ENCODE data around the gene OR6N2. TPM values are rescaled to one million over a fixed set of nuclear protein-coding genes. Genes with fewer than 3 reads are reported as not detected.

Gene OR6N2
- total and polyA plus RNA-seq, 9 of the 15 experiments (the other 6 are each of a cell fraction or from before 2014, with no cell fraction given), result not detected

GRCh38 chr1:158819461-158820443, 38.7 kb upstream of the OR6N2 start (continued):
- TF ChIP-seq, protein P1, sequence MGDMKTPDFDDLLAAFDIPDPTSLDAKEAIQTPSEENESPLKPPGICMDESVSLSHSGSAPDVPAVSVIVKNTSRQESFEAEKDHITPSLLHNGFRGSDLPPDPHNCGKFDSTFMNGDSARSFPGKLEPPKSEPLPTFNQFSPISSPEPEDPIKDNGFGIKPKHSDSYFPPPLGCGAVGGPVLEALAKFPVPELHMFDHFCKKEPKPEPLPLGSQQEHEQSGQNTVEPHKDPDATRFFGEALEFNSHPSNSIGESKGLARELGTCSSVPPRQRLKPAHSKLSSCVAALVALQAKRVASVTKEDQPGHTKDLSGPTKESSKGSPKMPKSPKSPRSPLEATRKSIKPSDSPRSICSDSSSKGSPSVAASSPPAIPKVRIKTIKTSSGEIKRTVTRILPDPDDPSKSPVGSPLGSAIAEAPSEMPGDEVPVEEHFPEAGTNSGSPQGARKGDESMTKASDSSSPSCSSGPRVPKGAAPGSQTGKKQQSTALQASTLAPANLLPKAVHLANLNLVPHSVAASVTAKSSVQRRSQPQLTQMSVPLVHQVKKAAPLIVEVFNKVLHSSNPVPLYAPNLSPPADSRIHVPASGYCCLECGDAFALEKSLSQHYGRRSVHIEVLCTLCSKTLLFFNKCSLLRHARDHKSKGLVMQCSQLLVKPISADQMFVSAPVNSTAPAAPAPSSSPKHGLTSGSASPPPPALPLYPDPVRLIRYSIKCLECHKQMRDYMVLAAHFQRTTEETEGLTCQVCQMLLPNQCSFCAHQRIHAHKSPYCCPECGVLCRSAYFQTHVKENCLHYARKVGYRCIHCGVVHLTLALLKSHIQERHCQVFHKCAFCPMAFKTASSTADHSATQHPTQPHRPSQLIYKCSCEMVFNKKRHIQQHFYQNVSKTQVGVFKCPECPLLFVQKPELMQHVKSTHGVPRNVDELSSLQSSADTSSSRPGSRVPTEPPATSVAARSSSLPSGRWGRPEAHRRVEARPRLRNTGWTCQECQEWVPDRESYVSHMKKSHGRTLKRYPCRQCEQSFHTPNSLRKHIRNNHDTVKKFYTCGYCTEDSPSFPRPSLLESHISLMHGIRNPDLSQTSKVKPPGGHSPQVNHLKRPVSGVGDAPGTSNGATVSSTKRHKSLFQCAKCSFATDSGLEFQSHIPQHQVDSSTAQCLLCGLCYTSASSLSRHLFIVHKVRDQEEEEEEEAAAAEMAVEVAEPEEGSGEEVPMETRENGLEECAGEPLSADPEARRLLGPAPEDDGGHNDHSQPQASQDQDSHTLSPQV (IDR thresholded peaks at IDR 0.05), result peak; percentile 79
- peak; percentile 75 for TF ChIP-seq MAFK (IDR thresholded peaks at IDR 0.05; ENCODE audit: low read length)
- no peak for TF ChIP-seq PREB (CRISPR knock-in tag; IDR thresholded peaks at IDR 0.05)
- TF ChIP-seq ZNF766 (CRISPR knock-in tag; conservative IDR thresholded peaks at IDR 0.05), result peak; percentile 85
- peak; percentile 77 for TF ChIP-seq ELF4 (CRISPR knock-in tag; IDR thresholded peaks at IDR 0.05)
- peak; percentile 73; the same call in 1 of the 2 replicates for TF ChIP-seq ZNF584 (CRISPR knock-in tag; IDR thresholded peaks at IDR 0.05; ENCODE audit: low read depth)
- TF ChIP-seq DNMT1 (IDR thresholded peaks at IDR 0.05), result no peak
- peak; percentile 53; the same call in 1 of the 2 replicates for TF ChIP-seq TCFL5 (CRISPR knock-in tag; conservative IDR thresholded peaks at IDR 0.05)
- TF ChIP-seq TBL1XR1 (IDR thresholded peaks at IDR 0.05; ENCODE audit: low read length in 2 of 2), result peak; percentile 84 to 96; a peak in 3 of 4 replicates
- TF ChIP-seq PML (IDR thresholded peaks at IDR 0.05; ENCODE audit: low read length), result peak; percentile 85
- TF ChIP-seq SOX6 (IDR thresholded peaks at IDR 0.05), result peak; percentile 96
- TF ChIP-seq NCOR1 (IDR thresholded peaks at IDR 0.05), result peak; percentile 94
- TF ChIP-seq CCNT2 (IDR thresholded peaks at IDR 0.05; ENCODE audit: borderline replicate concordance, extremely low read depth, insufficient read length, low read depth, low read length), result peak; percentile 74
- TF ChIP-seq, protein P2, sequence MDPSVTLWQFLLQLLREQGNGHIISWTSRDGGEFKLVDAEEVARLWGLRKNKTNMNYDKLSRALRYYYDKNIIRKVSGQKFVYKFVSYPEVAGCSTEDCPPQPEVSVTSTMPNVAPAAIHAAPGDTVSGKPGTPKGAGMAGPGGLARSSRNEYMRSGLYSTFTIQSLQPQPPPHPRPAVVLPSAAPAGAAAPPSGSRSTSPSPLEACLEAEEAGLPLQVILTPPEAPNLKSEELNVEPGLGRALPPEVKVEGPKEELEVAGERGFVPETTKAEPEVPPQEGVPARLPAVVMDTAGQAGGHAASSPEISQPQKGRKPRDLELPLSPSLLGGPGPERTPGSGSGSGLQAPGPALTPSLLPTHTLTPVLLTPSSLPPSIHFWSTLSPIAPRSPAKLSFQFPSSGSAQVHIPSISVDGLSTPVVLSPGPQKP (CRISPR knock-in tag; IDR thresholded peaks at IDR 0.05), result no peak
- TF ChIP-seq HMBOX1 (IDR thresholded peaks at IDR 0.05), result no peak
- no peak; the same call in 1 of the 2 replicates for TF ChIP-seq NR2C1 (IDR thresholded peaks at IDR 0.05)
- no peak for TF ChIP-seq NR2C1 (tag; IDR thresholded peaks at IDR 0.05)
- no peak for TF ChIP-seq CAMTA2 (CRISPR knock-in tag; conservative IDR thresholded peaks at IDR 0.05)
- no peak for TF ChIP-seq KLF10 (CRISPR knock-in tag; IDR thresholded peaks at IDR 0.05)
- no peak for TF ChIP-seq HCFC1 (IDR thresholded peaks at IDR 0.05; ENCODE audit: low read depth, low read length)
- no peak for TF ChIP-seq ASH1L (IDR thresholded peaks at IDR 0.05; ENCODE audit: borderline replicate concordance, low read depth, partially characterized antibody)

Data from K562 (cell line).